ENCODE measurements around the gene NDST1.

NDST1 gene

GRCh38 chr5:150579462-150580400, 71.8 kb downstream of the NDST1 start:
- TF ChIP-seq ISL1 (CRISPR knock-in tag; IDR thresholded peaks at IDR 0.05) (no peak), PPARA (CRISPR knock-in tag; IDR thresholded peaks at IDR 0.05; ENCODE audit: borderline replicate concordance) (no peak), ZFP30 (CRISPR knock-in tag; IDR thresholded peaks at IDR 0.05) (no peak), ZC3H10 (CRISPR knock-in tag; IDR thresholded peaks at IDR 0.05) (no peak), RARB (CRISPR knock-in tag; IDR thresholded peaks at IDR 0.05) (no peak), ZFP3 (CRISPR knock-in tag; IDR thresholded peaks at IDR 0.05) (no peak)
- TF ChIP-seq, protein P1, sequence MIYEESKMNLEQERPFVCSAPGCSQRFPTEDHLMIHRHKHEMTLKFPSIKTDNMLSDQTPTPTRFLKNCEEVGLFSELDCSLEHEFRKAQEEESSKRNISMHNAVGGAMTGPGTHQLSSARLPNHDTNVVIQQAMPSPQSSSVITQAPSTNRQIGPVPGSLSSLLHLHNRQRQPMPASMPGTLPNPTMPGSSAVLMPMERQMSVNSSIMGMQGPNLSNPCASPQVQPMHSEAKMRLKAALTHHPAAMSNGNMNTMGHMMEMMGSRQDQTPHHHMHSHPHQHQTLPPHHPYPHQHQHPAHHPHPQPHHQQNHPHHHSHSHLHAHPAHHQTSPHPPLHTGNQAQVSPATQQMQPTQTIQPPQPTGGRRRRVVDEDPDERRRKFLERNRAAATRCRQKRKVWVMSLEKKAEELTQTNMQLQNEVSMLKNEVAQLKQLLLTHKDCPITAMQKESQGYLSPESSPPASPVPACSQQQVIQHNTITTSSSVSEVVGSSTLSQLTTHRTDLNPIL (CRISPR knock-in tag; IDR thresholded peaks at IDR 0.05; ENCODE audit: low read depth), result no peak
- ATAC-seq, result no peak

DNA sequence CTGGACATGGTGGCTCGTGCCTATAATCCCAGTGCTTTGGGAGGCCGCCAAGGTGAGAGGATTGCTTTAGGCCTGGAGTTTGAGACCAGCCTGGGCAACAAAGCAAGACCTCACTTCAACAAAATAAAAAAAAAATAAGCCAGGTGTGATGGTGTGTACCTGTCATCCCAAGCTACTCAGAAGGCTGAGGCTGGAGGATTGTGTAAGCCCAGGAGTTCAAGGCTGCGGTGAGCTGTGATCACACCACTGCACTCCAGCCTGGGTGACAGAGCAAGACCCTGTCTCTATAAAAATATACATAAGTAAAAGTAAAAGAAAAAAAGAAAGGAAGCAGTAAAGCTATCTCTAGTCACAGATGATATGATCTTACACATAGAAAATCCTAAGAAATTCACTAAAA, 73.0 kb downstream of the NDST1 start:
- TF ChIP-seq, protein P2, sequence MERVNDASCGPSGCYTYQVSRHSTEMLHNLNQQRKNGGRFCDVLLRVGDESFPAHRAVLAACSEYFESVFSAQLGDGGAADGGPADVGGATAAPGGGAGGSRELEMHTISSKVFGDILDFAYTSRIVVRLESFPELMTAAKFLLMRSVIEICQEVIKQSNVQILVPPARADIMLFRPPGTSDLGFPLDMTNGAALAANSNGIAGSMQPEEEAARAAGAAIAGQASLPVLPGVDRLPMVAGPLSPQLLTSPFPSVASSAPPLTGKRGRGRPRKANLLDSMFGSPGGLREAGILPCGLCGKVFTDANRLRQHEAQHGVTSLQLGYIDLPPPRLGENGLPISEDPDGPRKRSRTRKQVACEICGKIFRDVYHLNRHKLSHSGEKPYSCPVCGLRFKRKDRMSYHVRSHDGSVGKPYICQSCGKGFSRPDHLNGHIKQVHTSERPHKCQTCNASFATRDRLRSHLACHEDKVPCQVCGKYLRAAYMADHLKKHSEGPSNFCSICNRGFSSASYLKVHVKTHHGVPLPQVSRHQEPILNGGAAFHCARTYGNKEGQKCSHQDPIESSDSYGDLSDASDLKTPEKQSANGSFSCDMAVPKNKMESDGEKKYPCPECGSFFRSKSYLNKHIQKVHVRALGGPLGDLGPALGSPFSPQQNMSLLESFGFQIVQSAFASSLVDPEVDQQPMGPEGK (CRISPR knock-in tag; IDR thresholded peaks at IDR 0.05; ENCODE audit: borderline replicate concordance), result no peak
- TF ChIP-seq RARB (CRISPR knock-in tag; IDR thresholded peaks at IDR 0.05), result no peak
- TF ChIP-seq ISL1 (CRISPR knock-in tag; IDR thresholded peaks at IDR 0.05), result no peak
- TF ChIP-seq ZC3H10 (CRISPR knock-in tag; IDR thresholded peaks at IDR 0.05), result no peak
- no peak for TF ChIP-seq POU6F1 (CRISPR knock-in tag; IDR thresholded peaks at IDR 0.05; ENCODE audit: borderline replicate concordance, low read depth)
- TF ChIP-seq, protein P1 (CRISPR knock-in tag; IDR thresholded peaks at IDR 0.05; ENCODE audit: low read depth), result no peak
- TF ChIP-seq ZNF70 (CRISPR knock-in tag; IDR thresholded peaks at IDR 0.05), result no peak
- no peak for TF ChIP-seq SNAI2 (CRISPR knock-in tag; IDR thresholded peaks at IDR 0.05)
- TF ChIP-seq, protein P3, sequence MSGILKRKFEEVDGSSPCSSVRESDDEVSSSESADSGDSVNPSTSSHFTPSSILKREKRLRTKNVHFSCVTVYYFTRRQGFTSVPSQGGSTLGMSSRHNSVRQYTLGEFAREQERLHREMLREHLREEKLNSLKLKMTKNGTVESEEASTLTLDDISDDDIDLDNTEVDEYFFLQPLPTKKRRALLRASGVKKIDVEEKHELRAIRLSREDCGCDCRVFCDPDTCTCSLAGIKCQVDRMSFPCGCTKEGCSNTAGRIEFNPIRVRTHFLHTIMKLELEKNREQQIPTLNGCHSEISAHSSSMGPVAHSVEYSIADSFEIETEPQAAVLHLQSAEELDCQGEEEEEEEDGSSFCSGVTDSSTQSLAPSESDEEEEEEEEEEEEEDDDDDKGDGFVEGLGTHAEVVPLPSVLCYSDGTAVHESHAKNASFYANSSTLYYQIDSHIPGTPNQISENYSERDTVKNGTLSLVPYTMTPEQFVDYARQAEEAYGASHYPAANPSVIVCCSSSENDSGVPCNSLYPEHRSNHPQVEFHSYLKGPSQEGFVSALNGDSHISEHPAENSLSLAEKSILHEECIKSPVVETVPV (CRISPR knock-in tag; IDR thresholded peaks at IDR 0.05), result no peak
- no peak for TF ChIP-seq ZFP30 (CRISPR knock-in tag; IDR thresholded peaks at IDR 0.05)
- no peak for TF ChIP-seq TSHZ2 (CRISPR knock-in tag; IDR thresholded peaks at IDR 0.05)
- TF ChIP-seq PPARA (CRISPR knock-in tag; IDR thresholded peaks at IDR 0.05; ENCODE audit: borderline replicate concordance), result no peak
- ATAC-seq, result no peak

DNA sequence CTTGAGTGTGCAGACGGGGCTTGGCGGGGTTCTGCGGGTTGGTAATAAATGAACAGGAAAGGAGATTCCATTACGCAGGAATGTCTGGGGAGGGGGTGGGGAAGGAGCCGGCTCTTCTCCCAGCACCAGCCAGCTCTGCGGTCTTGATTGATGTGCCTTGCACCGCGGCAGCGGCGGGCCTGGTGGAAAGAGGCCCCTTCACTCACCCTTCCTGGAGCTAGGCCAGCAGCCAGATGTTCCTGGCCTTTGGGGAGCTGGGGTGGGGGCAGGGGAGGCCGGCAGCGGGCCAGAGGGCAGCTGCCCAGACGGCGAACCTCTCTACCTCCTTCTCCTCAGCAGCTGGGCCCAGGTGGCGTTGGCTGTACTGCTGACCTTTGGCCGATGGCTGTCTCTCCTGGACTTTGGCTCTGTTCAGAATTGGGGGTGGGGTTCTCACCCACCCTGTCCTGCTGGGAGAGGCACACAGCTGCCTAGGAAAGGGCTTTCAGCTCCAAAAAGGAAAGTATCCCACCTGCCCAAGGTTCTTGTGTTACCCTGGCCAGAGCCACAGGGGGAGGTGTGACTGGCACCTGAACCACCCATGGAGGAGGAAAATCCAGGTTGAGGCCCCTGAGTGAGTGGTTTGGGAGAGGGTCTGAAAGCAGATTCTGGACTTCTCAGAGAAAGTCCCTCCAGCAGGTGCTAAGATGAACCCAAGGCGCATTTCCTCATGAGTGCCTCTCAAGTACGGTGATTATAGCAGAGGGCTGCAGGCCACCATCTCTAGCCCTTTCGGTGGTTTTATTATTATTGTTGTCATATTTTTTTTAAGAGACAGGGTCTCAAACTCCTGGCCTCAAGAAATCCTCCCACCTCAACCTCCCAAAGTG, 74.5 kb downstream of the NDST1 start:
- peak; percentile 82 for ATAC-seq
- TF ChIP-seq TCF4 (CRISPR knock-in tag; IDR thresholded peaks at IDR 0.05; ENCODE audit: borderline replicate concordance) (peak; percentile 74; the same call in 1 of the 2 replicates), CSDC2 (CRISPR knock-in tag; IDR thresholded peaks at IDR 0.05) (no peak), RARB (CRISPR knock-in tag; IDR thresholded peaks at IDR 0.05) (no peak), BACH2 (CRISPR knock-in tag; IDR thresholded peaks at IDR 0.05; ENCODE audit: borderline replicate concordance) (no peak), SNAI2 (CRISPR knock-in tag; IDR thresholded peaks at IDR 0.05) (no peak), ZFP3 (CRISPR knock-in tag; IDR thresholded peaks at IDR 0.05) (peak; percentile 42), ZC3H10 (CRISPR knock-in tag; IDR thresholded peaks at IDR 0.05) (no peak), GLIS3 (CRISPR knock-in tag; IDR thresholded peaks at IDR 0.05) (no peak), TSHZ2 (CRISPR knock-in tag; IDR thresholded peaks at IDR 0.05) (0 out of 2 replicates have a peak, but pooled peaks have one; percentile 20)
- TF ChIP-seq, protein P3 (CRISPR knock-in tag; IDR thresholded peaks at IDR 0.05), result no peak

Data from SK-N-SH treated with all-trans-retinoic acid at 6 μM for 48 hours (cell line).